Measurements from ENCODE around the gene TMEM132C.

TMEM132C gene

GRCh38 chr12:128381541-128381940 lies 114.6 kb downstream of the TMEM132C start:
- H3K4me2 ChIP-seq (ENCODE audit: low read depth, low read length, poor library complexity, severe bottlenecking): no peak overlapping the region
- no peaks in the 10 kb centered on the region for H3K9me3 ChIP-seq (ENCODE audit: insufficient read depth, low read length)
- TF ChIP-seq EZH2phosphoT487 (conservative IDR thresholded peaks at IDR 0.05; ENCODE audit: low read length): no peak
- no peak for TF ChIP-seq CTCF (IDR thresholded peaks at IDR 0.05; ENCODE audit: insufficient read depth, low read length, poor library complexity, severe bottlenecking)

DNA sequence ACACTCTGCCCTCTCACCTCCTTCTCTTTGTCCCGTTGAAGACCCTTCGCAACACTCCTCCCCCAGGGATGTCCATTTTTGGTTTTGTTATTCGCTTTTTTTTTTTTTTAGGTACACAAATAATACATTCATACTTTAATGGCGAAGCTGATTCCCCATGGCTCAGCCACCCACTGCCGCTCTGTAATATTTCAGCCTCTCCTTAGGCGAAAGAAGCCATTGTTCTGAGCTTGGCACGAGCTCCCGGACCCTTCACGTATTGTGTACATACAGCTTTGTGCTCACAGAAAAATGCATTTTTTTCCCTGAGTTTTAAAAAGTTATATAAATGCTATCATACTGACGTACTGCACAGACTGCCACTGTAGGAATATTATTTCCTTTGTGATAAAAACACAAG lies 115.0 kb downstream of the TMEM132C start:
- no peaks in the 10 kb centered on the region for H3K36me3 ChIP-seq (ENCODE audit: low read length)
- no peaks in the 10 kb centered on the region for H3K79me2 ChIP-seq (ENCODE audit: insufficient read depth, low read length)
- H3K27ac ChIP-seq (ENCODE audit: low read depth, low read length): no peak overlapping the region
- H3F3A ChIP-seq (ENCODE audit: insufficient read depth): no peaks in the 10 kb centered on the region
- H3K9me3 ChIP-seq (ENCODE audit: insufficient read depth, low read length): no peaks in the 10 kb centered on the region
- H3K27me3 ChIP-seq (ENCODE audit: low read length): no peaks in the 10 kb centered on the region
- H3K9me2 ChIP-seq (replicated peaks; ENCODE audit: insufficient read depth, low read length): no peaks in the 10 kb centered on the region
- no peak overlapping the region for H2AFZ ChIP-seq (ENCODE audit: low read depth, low read length, severe bottlenecking)
- TF ChIP-seq EZH2phosphoT487 (conservative IDR thresholded peaks at IDR 0.05; ENCODE audit: low read length): no peak
- no peak for TF ChIP-seq CTCF (IDR thresholded peaks at IDR 0.05; ENCODE audit: insufficient read depth, low read length, poor library complexity, severe bottlenecking)
- H3K4me2 ChIP-seq (ENCODE audit: low read depth, low read length, poor library complexity, severe bottlenecking): no peak overlapping the region
- no peak overlapping the region for H3K4me3 ChIP-seq (ENCODE audit: insufficient read depth, low read length, poor library complexity, severe bottlenecking)
- no peak overlapping the region for H3K9ac ChIP-seq (ENCODE audit: low read length)
- no peaks in the 10 kb centered on the region for H4K20me1 ChIP-seq (ENCODE audit: low read depth, low read length)

More at GRCh38 chr12:128381541-128381940, 114.6 kb downstream of the TMEM132C start:
- Histone ChIP-seq H3K4me3 (ENCODE audit: insufficient read depth, low read length, poor library complexity, severe bottlenecking) (no peak overlapping the region), H4K20me1 (ENCODE audit: low read depth, low read length) (no peaks in the 10 kb centered on the region), H3K79me2 (ENCODE audit: insufficient read depth, low read length) (no peaks in the 10 kb centered on the region), H3K27me3 (ENCODE audit: low read length) (no peaks in the 10 kb centered on the region), H3K9ac (ENCODE audit: low read length) (no peak overlapping the region), H2AFZ (ENCODE audit: low read depth, low read length, severe bottlenecking) (no peak overlapping the region), H3F3A (ENCODE audit: insufficient read depth) (no peaks in the 10 kb centered on the region), H3K36me3 (ENCODE audit: low read length) (no peaks in the 10 kb centered on the region), H3K27ac (ENCODE audit: low read depth, low read length) (no peak overlapping the region), H3K9me2 (replicated peaks; ENCODE audit: insufficient read depth, low read length) (no peaks in the 10 kb centered on the region)

GRCh38 chr12:128382946-128383345 lies 116.0 kb downstream of the TMEM132C start:
- Histone ChIP-seq H3K27me3 (ENCODE audit: low read length) (no peaks in the 10 kb centered on the region), H3K9ac (ENCODE audit: low read length) (no peak overlapping the region), H4K20me1 (ENCODE audit: low read depth, low read length) (no peaks in the 10 kb centered on the region), H3K9me3 (ENCODE audit: insufficient read depth, low read length) (no peaks in the 10 kb centered on the region), H3K4me3 (ENCODE audit: insufficient read depth, low read length, poor library complexity, severe bottlenecking) (no peak overlapping the region), H3K27ac (ENCODE audit: low read depth, low read length) (no peak overlapping the region), H3K9me2 (replicated peaks; ENCODE audit: insufficient read depth, low read length) (no peaks in the 10 kb centered on the region), H2AFZ (ENCODE audit: low read depth, low read length, severe bottlenecking) (no peak overlapping the region), H3F3A (ENCODE audit: insufficient read depth) (no peaks in the 10 kb centered on the region), H3K4me2 (ENCODE audit: low read depth, low read length, poor library complexity, severe bottlenecking) (no peak overlapping the region), H3K36me3 (ENCODE audit: low read length) (no peaks in the 10 kb centered on the region), H3K79me2 (ENCODE audit: insufficient read depth, low read length) (no peaks in the 10 kb centered on the region)
- TF ChIP-seq EZH2phosphoT487 (conservative IDR thresholded peaks at IDR 0.05; ENCODE audit: low read length) (no peak), CTCF (IDR thresholded peaks at IDR 0.05; ENCODE audit: insufficient read depth, low read length, poor library complexity, severe bottlenecking) (no peak)
